Astrocyte of the cerebellum (primary cell): ENCODE data around the gene GNAL.
"Not testable (repeated sequence)": the region's sequence is repeated elsewhere in the genome, so short reads cannot be mapped to it uniquely, and the experiment has no call there.

ENCODE experiments used
- DNase-seq: peaks from one replicate; pipeline ENCODE4 v3.0.0-alpha.2; 2011; ENCODE audit warnings: low read depth
- H3K4me3 ChIP-seq: 2 replicates; pipeline ENCODE4 v1.5.1; 2011; ENCODE audit warnings: mild to moderate bottlenecking, low read depth, low read length, moderate library complexity
- CTCF ChIP-seq: IDR thresholded peaks from 2 replicates; pipeline ENCODE4 v1.5.1; 2012; ENCODE audit warnings: low read length, low read depth, moderate library complexity, mild to moderate bottlenecking; ENCODE audit errors: missing control alignments
- in situ Hi-C: cut with HindIII; loops from 2 replicates; pipeline ENCODE4 v1.10.0; 2017; ENCODE audit warnings: low sequenced_read_pairs

Gene GNAL

GRCh38 chr18:11909591-11910026 lies 220.5 kb downstream of the GNAL start:
- TF ChIP-seq CTCF: no peak
- in situ Hi-C loops: no loop called here
- no peak overlapping the region for H3K4me3 ChIP-seq
- no peak for DNase-seq

- DNase-seq, in situ Hi-C loops, H3K4me3 ChIP-seq: not testable (repeated sequence)
Measured at GRCh38 chr18:11916880-11917279, 227.8 kb downstream of the GNAL start.

GRCh38 chr18:11919522-11919921 lies 230.5 kb downstream of the GNAL start:
- in situ Hi-C loops, DNase-seq, H3K4me3 ChIP-seq: not testable (repeated sequence)

GRCh38 chr18:11923450-11923849 lies 234.4 kb downstream of the GNAL start:
- DNase-seq: no peak
- TF ChIP-seq CTCF: no peak
- H3K4me3 ChIP-seq: no peak overlapping the region
- in situ Hi-C loops: no loop called here

GRCh38 chr18:11925800-11926481 lies 236.9 kb downstream of the GNAL start:
- in situ Hi-C loops: no loop called here
- no peak for TF ChIP-seq CTCF
- H3K4me3 ChIP-seq: no peak overlapping the region
- DNase-seq: no peak

GRCh38 chr18:11927497-11927896 lies 238.4 kb downstream of the GNAL start:
- no peak for TF ChIP-seq CTCF
- DNase-seq: no peak
- in situ Hi-C loops: no loop called here
- H3K4me3 ChIP-seq: no peak overlapping the region

GRCh38 chr18:11932393-11932792 lies 243.3 kb downstream of the GNAL start:
- DNase-seq: no peak
- no peak for TF ChIP-seq CTCF
- H3K4me3 ChIP-seq: no peak overlapping the region
- in situ Hi-C loops: loop anchor here (5.0 kb wide), 1 partner anchor 100 kb away; no protein-coding TSS in a partner anchor
